ENCODE data around the gene SPIRE2. TPM values are rescaled to one million over a fixed set of nuclear protein-coding genes. Genes with fewer than 3 reads are reported as not detected.

SPIRE2 gene
- total and polyA plus RNA-seq, 2 donors (not counting 1 experiment from before 2014, with no cell fraction given): 0.98 to 2.0 TPM

DNA sequence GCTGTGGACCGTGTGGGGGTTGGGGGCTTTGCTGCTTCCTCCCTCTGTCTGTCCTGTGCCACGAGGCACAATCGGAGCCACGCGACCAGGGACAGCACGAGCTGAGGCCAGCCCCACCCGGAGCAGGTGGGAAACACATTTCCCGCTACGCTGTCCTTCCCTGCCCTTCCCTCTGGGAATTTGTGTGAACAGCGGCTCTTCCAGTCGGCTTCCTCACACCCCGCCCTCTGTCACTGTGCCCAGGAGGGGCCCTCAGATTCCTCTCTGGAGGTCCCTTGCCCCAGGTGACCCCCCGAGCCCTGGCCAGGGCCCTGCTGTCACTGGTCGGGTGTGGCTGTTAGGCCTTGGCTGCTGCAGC lies 19.6 kb downstream of the SPIRE2 start:
- ATAC-seq (ENCODE audit: low read depth): no peak
- Histone ChIP-seq H2AFZ (ENCODE audit: insufficient read depth, low read depth, low read length, poor library complexity, severe bottlenecking) (no peak overlapping the region), H3K4me3 (ENCODE audit: control extremely low read depth in 1 of 5, extremely low read depth in 1 of 5, insufficient read depth in 1 of 5, low read depth in 2 of 5, low read length in 4 of 5) (no peak overlapping the region), H3K9me3 (ENCODE audit: control extremely low read depth in 1 of 3, control insufficient read depth in 2 of 3, insufficient read depth in 1 of 3, low read length in 2 of 3) (no peaks in the 10 kb centered on the region), H3K4me1 (ENCODE audit: control insufficient read depth in 2 of 2, insufficient read depth in 2 of 2, low read length in 2 of 2) (peaks cover 6 to 11% of the 10 kb centered on the region in 2 donors), H3K4me2 (replicated peaks; ENCODE audit: low read depth, low read length, poor library complexity, severe bottlenecking) (no peak overlapping the region), H3K36me3 (replicated peaks in 1 of 2; ENCODE audit: control extremely low read depth in 1 of 2, control insufficient read depth in 1 of 2, extremely low read depth in 1 of 2, insufficient read depth in 2 of 2, low read length in 1 of 2) (no peaks in the 10 kb centered on the region), H3K27me3 (replicated peaks in 1 of 4; ENCODE audit: control extremely low read depth in 1 of 4, control insufficient read depth in 3 of 4, insufficient read depth in 4 of 4, low read length in 3 of 4) (no peaks in the 10 kb centered on the region), H3K79me2 (ENCODE audit: control insufficient read depth, insufficient read depth, low read length) (no peaks in the 10 kb centered on the region), H4K20me1 (ENCODE audit: control insufficient read depth, insufficient read depth, low read length, poor library complexity, severe bottlenecking) (no peaks in the 10 kb centered on the region), H3K27ac (ENCODE audit: low read length in 2 of 2) (no peak overlapping the region), H3K9ac (ENCODE audit: low read length) (no peak overlapping the region)
- ChIA-PET CTCF (no interaction called here), POLR2A (no interaction called here)
- H3K9me3 Mint-ChIP-seq (ENCODE audit: insufficient read depth): no peaks in the 10 kb centered on the region
- H3K27ac Mint-ChIP-seq: no peak overlapping the region
- H3K4me3 Mint-ChIP-seq: no peak overlapping the region
- no peak for DNase-seq
- 94% methylated on average over 14 of the region's 14 CpGs for WGBS (ENCODE audit: insufficient coverage)
- TF ChIP-seq EZH2 (IDR thresholded peaks at IDR 0.05; ENCODE audit: borderline replicate concordance, insufficient read depth, low read depth, low read length, poor library complexity, severe bottlenecking): no peak
- TF ChIP-seq, protein P1, sequence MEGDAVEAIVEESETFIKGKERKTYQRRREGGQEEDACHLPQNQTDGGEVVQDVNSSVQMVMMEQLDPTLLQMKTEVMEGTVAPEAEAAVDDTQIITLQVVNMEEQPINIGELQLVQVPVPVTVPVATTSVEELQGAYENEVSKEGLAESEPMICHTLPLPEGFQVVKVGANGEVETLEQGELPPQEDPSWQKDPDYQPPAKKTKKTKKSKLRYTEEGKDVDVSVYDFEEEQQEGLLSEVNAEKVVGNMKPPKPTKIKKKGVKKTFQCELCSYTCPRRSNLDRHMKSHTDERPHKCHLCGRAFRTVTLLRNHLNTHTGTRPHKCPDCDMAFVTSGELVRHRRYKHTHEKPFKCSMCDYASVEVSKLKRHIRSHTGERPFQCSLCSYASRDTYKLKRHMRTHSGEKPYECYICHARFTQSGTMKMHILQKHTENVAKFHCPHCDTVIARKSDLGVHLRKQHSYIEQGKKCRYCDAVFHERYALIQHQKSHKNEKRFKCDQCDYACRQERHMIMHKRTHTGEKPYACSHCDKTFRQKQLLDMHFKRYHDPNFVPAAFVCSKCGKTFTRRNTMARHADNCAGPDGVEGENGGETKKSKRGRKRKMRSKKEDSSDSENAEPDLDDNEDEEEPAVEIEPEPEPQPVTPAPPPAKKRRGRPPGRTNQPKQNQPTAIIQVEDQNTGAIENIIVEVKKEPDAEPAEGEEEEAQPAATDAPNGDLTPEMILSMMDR (IDR thresholded peaks at IDR 0.05): no peak
- H3K4me1 Mint-ChIP-seq: peaks cover 10% of the 10 kb centered on the region
- intact Hi-C loops (cut with micrococcal nuclease): no loop called here
- peaks cover 3% of the 10 kb centered on the region for H3K27me3 Mint-ChIP-seq

DNA sequence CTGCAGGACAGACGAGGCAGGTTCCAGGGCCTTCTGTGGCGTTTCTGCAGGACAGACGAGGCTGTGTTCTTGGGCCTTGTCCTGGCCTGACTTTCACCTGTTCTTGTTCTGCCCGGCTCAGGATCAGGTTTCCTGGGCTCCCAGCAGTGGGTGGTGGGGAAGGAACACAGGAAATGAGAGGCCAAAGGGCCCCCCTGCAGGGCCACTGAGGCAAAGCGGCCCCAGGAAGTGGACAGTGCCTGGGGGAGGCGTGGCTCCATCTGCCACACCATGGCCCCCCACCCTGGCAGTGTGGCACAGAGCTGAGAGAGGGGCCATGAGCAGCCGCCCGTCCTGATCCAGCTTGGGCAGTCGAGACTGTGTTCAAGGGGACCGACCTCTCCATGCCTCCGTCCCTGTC lies 20.7 kb downstream of the SPIRE2 start:
- no peak overlapping the region for H3K4me3 Mint-ChIP-seq
- Histone ChIP-seq H3K27me3 (replicated peaks in 1 of 4; ENCODE audit: control extremely low read depth in 1 of 4, control insufficient read depth in 3 of 4, insufficient read depth in 4 of 4, low read length in 3 of 4) (no peaks in the 10 kb centered on the region), H4K20me1 (ENCODE audit: control insufficient read depth, insufficient read depth, low read length, poor library complexity, severe bottlenecking) (no peaks in the 10 kb centered on the region), H2AFZ (ENCODE audit: insufficient read depth, low read depth, low read length, poor library complexity, severe bottlenecking) (no peak overlapping the region), H3K4me1 (ENCODE audit: control insufficient read depth in 2 of 2, insufficient read depth in 2 of 2, low read length in 2 of 2) (peaks cover 6 to 11% of the 10 kb centered on the region in 2 donors), H3K27ac (ENCODE audit: low read length in 2 of 2) (no peak overlapping the region), H3K36me3 (replicated peaks in 1 of 2; ENCODE audit: control extremely low read depth in 1 of 2, control insufficient read depth in 1 of 2, extremely low read depth in 1 of 2, insufficient read depth in 2 of 2, low read length in 1 of 2) (no peaks in the 10 kb centered on the region), H3K79me2 (ENCODE audit: control insufficient read depth, insufficient read depth, low read length) (no peaks in the 10 kb centered on the region), H3K4me3 (ENCODE audit: control extremely low read depth in 1 of 5, extremely low read depth in 1 of 5, insufficient read depth in 1 of 5, low read depth in 2 of 5, low read length in 4 of 5) (no peak overlapping the region), H3K9ac (ENCODE audit: low read length) (no peak overlapping the region), H3K9me3 (ENCODE audit: control extremely low read depth in 1 of 3, control insufficient read depth in 2 of 3, insufficient read depth in 1 of 3, low read length in 2 of 3) (no peaks in the 10 kb centered on the region), H3K4me2 (replicated peaks; ENCODE audit: low read depth, low read length, poor library complexity, severe bottlenecking) (no peak overlapping the region)
- POLR2A ChIA-PET: no interaction called here
- WGBS (ENCODE audit: insufficient coverage): 95% methylated on average over 10 of the region's 11 CpGs
- CTCF ChIA-PET: no interaction called here
- intact Hi-C loops (cut with micrococcal nuclease): no loop called here
- no peak overlapping the region for H3K27ac Mint-ChIP-seq
- H3K4me1 Mint-ChIP-seq: peaks cover 10% of the 10 kb centered on the region
- H3K9me3 Mint-ChIP-seq (ENCODE audit: insufficient read depth): no peaks in the 10 kb centered on the region
- H3K27me3 Mint-ChIP-seq: peaks cover 3% of the 10 kb centered on the region
- ATAC-seq (ENCODE audit: low read depth) (no peak), DNase-seq (no peak)
- TF ChIP-seq EZH2 (IDR thresholded peaks at IDR 0.05; ENCODE audit: borderline replicate concordance, insufficient read depth, low read depth, low read length, poor library complexity, severe bottlenecking): no peak
- TF ChIP-seq, protein P1 (IDR thresholded peaks at IDR 0.05): no peak
